CD4-positive, CD25-positive, alpha-beta regulatory T cell (primary cell): ENCODE measurements around the gene DOC2A. TPM values are rescaled to one million over a fixed set of nuclear protein-coding genes. Genes with fewer than 3 reads are reported as not detected.

Source experiments
- ATAC-seq, 2 donors: fragments of 150-1000 bp; cut with Tn5 transposase; one replicate each; pipeline ENCODE4 v1.10.0; 2021; ENCODE audit warnings: low read depth in 2 of 2, moderate number of reproducible peaks in 2 of 2, moderate library complexity in 1 of 2
- DNase-seq, 3 donors: peaks; one replicate each; pipeline versions ENCODE4 v3.0.0 to v3.0.0-alpha.2; 2012 to 2022; ENCODE audit warnings: mixed read lengths in 1 of 3
- H3K27ac ChIP-seq: one replicate; pipeline ENCODE4 v1.7.0; 2013; ENCODE audit warnings: mild to moderate bottlenecking, low read length; ENCODE audit not compliant: insufficient read depth, poor library complexity, severe bottlenecking
- H3K27me3 ChIP-seq: one replicate; pipeline ENCODE4 v1.7.0; 2013; ENCODE audit warnings: low read length; ENCODE audit not compliant: control insufficient read depth, insufficient read depth
- H3K36me3 ChIP-seq: one replicate; pipeline ENCODE4 v1.7.0; 2013; ENCODE audit warnings: mild to moderate bottlenecking, low read length, moderate library complexity; ENCODE audit not compliant: control insufficient read depth, insufficient read depth
- H3K4me1 ChIP-seq: 2 replicates; pipeline ENCODE4 v1.7.0; 2013; ENCODE audit warnings: mild to moderate bottlenecking, low read length; ENCODE audit not compliant: insufficient read depth, control insufficient read depth, poor library complexity, severe bottlenecking
- H3K4me3 ChIP-seq: one replicate; pipeline ENCODE4 v1.7.0; 2013; ENCODE audit warnings: low read depth, mild to moderate bottlenecking, low read length, moderate library complexity
- H3K9me3 ChIP-seq, 2 experiments: 1 replicate in 1 of 2; 2 replicates in 1 of 2; pipeline ENCODE4 v1.7.0; 2013; ENCODE audit warnings: low read length in 2 of 2, mild to moderate bottlenecking in 1 of 2, moderate library complexity in 1 of 2; ENCODE audit not compliant: control insufficient read depth in 2 of 2
- H3K27ac Mint-ChIP-seq, 3 donors: one replicate each; pipeline ENCODE4 v1.8.0; 2020 to 2022; ENCODE audit warnings: mild to moderate bottlenecking in 3 of 3, mixed read lengths in 3 of 3, moderate library complexity in 2 of 3
- H3K27me3 Mint-ChIP-seq: one replicate; pipeline ENCODE4 v1.8.0; 2022; ENCODE audit warnings: mild to moderate bottlenecking, mixed read lengths
- H3K36me3 Mint-ChIP-seq: one replicate; pipeline ENCODE4 v1.8.0; 2020; ENCODE audit warnings: mixed read lengths
- H3K4me1 Mint-ChIP-seq, 4 donors: one replicate each; pipeline ENCODE4 v1.8.0; 2020 to 2022; ENCODE audit warnings: mixed read lengths in 4 of 4, mild to moderate bottlenecking in 1 of 4
- H3K4me3 Mint-ChIP-seq, 4 donors: one replicate each; pipeline ENCODE4 v1.8.0; 2020 to 2022; ENCODE audit warnings: mild to moderate bottlenecking in 4 of 4, mixed read lengths in 4 of 4, moderate library complexity in 3 of 4
- H3K9me3 Mint-ChIP-seq, 7 donors: one replicate each; pipeline ENCODE4 v1.8.0; 2020 to 2022; ENCODE audit warnings: mixed read lengths in 7 of 7, mild to moderate bottlenecking in 3 of 7, moderate library complexity in 2 of 7
- polyA plus RNA-seq, 4 donors: library from polyadenylated mRNA; unstranded; fragments of 300-500 nt; fragmentation: Illumina TruSeq; gene quantifications; one replicate each; pipeline ENCODE4 v1.2.3, GENCODE V29; 2021
- total RNA-seq: library from RNA; stranded (reverse); gene quantifications from one replicate; pipeline ENCODE4 v1.2.3, GENCODE V29; 2022

Gene DOC2A
- total RNA-seq, result not detected
- polyA plus RNA-seq, result not detected

- Histone ChIP-seq H3K4me3 (no peak within 1 kb of the TSS), H3K27me3 (no peaks in the 10 kb centered on the region), H3K4me1 (peaks cover 14% of the 10 kb centered on the region), H3K27ac (no peak within 1 kb of the TSS), H3K36me3 (no peaks in the 10 kb centered on the region), H3K9me3 (no peaks in the 10 kb centered on the region)
- H3K9me3 Mint-ChIP-seq, result peaks cover 0 to 1% (median 0%) of the 10 kb centered on the region in 7 donors
- DNase-seq, result peak in 2 of 3 donors; percentile 26 to 30
- peak; percentile 29 to 35 for ATAC-seq
- H3K27ac Mint-ChIP-seq, result peak within 1 kb of the TSS in 2 of 3 donors; percentile 20 to 36
- no peaks in the 10 kb centered on the region for H3K36me3 Mint-ChIP-seq
- peak within 1 kb of the TSS; percentile 61 to 91 (median 86) for H3K4me3 Mint-ChIP-seq
- peaks cover 0 to 11% (median 4%) of the 10 kb centered on the region in 4 donors for H3K4me1 Mint-ChIP-seq
- H3K27me3 Mint-ChIP-seq, result peaks cover 29% of the 10 kb centered on the region
Measured at GRCh38 chr16:30010844-30011713, at the start of gene DOC2A. Gene DOC2A (minus strand): TSS chr16:30011027. CDS start chr16:30010222, 805 bp downstream.

- no peaks in the 10 kb centered on the region for H3K36me3 Mint-ChIP-seq
Measured at GRCh38 chr16:30060346-30060745, 49.5 kb upstream of the DOC2A start.

DNA sequence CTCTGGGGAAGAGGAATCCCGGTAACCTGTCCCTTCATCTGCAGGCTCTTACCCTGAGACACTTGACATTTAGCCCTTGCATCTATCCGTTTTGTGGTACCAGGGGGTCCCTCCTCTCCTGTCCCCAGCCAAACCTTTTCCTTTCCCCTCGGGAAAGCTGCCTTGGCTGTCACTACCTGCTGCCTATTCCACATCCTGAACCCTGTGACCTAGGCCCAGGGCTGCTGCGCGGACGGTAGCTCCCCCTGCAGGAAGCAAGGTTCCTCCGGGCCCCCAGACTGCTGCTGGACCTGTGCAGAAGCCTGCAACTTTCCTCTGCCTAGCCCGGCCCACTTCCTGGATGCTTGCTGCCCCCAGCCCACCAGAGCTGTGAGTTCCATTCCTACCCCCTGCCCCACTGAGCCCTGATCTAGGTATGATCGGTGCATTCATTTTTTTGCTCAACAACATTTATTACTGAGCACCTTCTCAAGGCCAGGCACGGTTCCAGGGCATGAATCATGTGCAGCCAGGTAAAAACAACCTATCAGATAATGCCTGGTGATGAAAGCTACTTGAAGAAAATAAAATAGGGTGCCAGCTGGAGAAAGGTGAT lies 44.2 kb upstream of the DOC2A start:
- Mint-ChIP-seq H3K36me3 (no peaks in the 10 kb centered on the region), H3K27me3 (no peaks in the 10 kb centered on the region), H3K9me3 (no peaks in the 10 kb centered on the region), H3K4me3 (peak overlapping the region; percentile 44 to 90 (median 74)), H3K27ac (peak overlapping the region in 1 of 3 donors; percentile 91), H3K4me1 (peaks cover 0 to 26% (median 9%) of the 10 kb centered on the region in 4 donors)
- H3K27ac ChIP-seq, result no peak overlapping the region
- H3K4me3 ChIP-seq, result no peak overlapping the region
- no peaks in the 10 kb centered on the region for H3K27me3 ChIP-seq
- H3K4me1 ChIP-seq, result peaks cover 18% of the 10 kb centered on the region
- DNase-seq, result peak in 2 of 3 donors; percentile 35 to 63
- no peaks in the 10 kb centered on the region for H3K9me3 ChIP-seq
- no peaks in the 10 kb centered on the region for H3K36me3 ChIP-seq
- peak; percentile 60 to 66 for ATAC-seq

More at GRCh38 chr16:30060346-30060745, 49.5 kb upstream of the DOC2A start:
- ATAC-seq (no peak), DNase-seq (no peak)
- Histone ChIP-seq H3K4me3 (no peak overlapping the region), H3K36me3 (no peaks in the 10 kb centered on the region), H3K27ac (no peak overlapping the region), H3K4me1 (peaks cover 13% of the 10 kb centered on the region), H3K9me3 (no peaks in the 10 kb centered on the region), H3K27me3 (no peaks in the 10 kb centered on the region)
- H3K9me3 Mint-ChIP-seq, result no peaks in the 10 kb centered on the region
- peak overlapping the region in 1 of 3 donors; percentile 43 for H3K27ac Mint-ChIP-seq
- H3K27me3 Mint-ChIP-seq, result peaks cover 8% of the 10 kb centered on the region
- H3K4me3 Mint-ChIP-seq, result peak overlapping the region in 2 of 4 donors; percentile 58 to 69
- peaks cover 0 to 15% (median 6%) of the 10 kb centered on the region in 4 donors for H3K4me1 Mint-ChIP-seq

GRCh38 chr16:30054451-30054850 lies 43.6 kb upstream of the DOC2A start:
- Mint-ChIP-seq H3K4me3 (peak overlapping the region; percentile 75 to 91 (median 83)), H3K27me3 (no peaks in the 10 kb centered on the region), H3K9me3 (no peaks in the 10 kb centered on the region), H3K27ac (peak overlapping the region in 2 of 3 donors; percentile 31 to 66), H3K36me3 (no peaks in the 10 kb centered on the region), H3K4me1 (peaks cover 0 to 26% (median 9%) of the 10 kb centered on the region in 4 donors)
- H3K4me3 ChIP-seq, result no peak overlapping the region
- H3K27me3 ChIP-seq, result no peaks in the 10 kb centered on the region
- no peak overlapping the region for H3K27ac ChIP-seq
- H3K9me3 ChIP-seq, result no peaks in the 10 kb centered on the region
- H3K36me3 ChIP-seq, result no peaks in the 10 kb centered on the region
- H3K4me1 ChIP-seq, result peaks cover 18% of the 10 kb centered on the region
- ATAC-seq (no peak), DNase-seq (no peak)

DNA sequence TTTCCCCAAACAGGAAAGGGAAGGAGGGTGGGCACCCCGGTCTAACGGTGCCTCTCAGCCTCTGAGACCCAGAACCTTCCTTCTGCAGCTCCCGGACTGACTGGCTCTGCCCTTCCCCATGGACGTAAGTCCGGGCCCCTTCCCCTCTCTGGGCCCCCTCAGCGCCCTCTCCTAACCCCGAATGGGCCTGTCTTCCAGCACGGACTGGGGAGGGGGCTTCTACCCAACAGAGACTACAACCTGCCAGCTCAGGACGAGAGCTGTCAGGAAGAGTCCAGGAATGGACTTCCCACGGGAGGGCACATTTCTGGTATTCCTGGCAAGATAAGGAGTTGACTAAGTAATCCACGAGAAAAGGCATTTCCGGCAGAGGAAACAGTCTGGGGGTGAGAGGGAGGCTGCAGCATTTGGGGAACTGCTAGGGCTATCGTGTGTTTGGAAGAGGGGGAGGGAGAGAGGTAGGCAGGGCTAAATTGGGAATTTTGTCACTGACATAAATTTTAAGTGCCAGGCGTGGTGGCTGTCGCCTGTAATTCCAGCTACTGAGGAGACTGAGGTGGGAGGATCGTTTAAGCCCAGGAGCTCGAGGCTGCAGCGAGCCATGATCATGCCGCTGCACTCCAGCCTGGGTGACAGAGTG lies 42.7 kb upstream of the DOC2A start:
- Histone ChIP-seq H3K27me3 (no peaks in the 10 kb centered on the region), H3K4me1 (peaks cover 18% of the 10 kb centered on the region), H3K4me3 (peak overlapping the region; percentile 32), H3K36me3 (no peaks in the 10 kb centered on the region), H3K9me3 (no peaks in the 10 kb centered on the region), H3K27ac (no peak overlapping the region)
- Mint-ChIP-seq H3K4me3 (peak overlapping the region; percentile 75 to 90 (median 85)), H3K27ac (peak overlapping the region in 1 of 3 donors; percentile 4), H3K4me1 (peaks cover 0 to 26% (median 9%) of the 10 kb centered on the region in 4 donors), H3K27me3 (no peaks in the 10 kb centered on the region), H3K36me3 (no peaks in the 10 kb centered on the region), H3K9me3 (no peaks in the 10 kb centered on the region)
- DNase-seq (no peak), ATAC-seq (no peak)

GRCh38 chr16:30052671-30053372 lies 42.0 kb upstream of the DOC2A start:
- H3K27ac Mint-ChIP-seq, result peak overlapping the region in 2 of 3 donors; percentile 69 to 81
- Histone ChIP-seq H3K27me3 (no peaks in the 10 kb centered on the region), H3K27ac (no peak overlapping the region), H3K4me1 (peaks cover 18% of the 10 kb centered on the region), H3K36me3 (no peaks in the 10 kb centered on the region), H3K9me3 (no peaks in the 10 kb centered on the region), H3K4me3 (peak overlapping the region; percentile 37)
- no peaks in the 10 kb centered on the region for H3K27me3 Mint-ChIP-seq
- H3K36me3 Mint-ChIP-seq, result no peaks in the 10 kb centered on the region
- H3K9me3 Mint-ChIP-seq, result peaks cover 0 to 1% (median 0%) of the 10 kb centered on the region in 7 donors
- peak; percentile 80 to 90 (median 84) for DNase-seq
- ATAC-seq, result peak; percentile 68 to 73
- H3K4me3 Mint-ChIP-seq, result peak overlapping the region; percentile 89 to 93 (median 89)
- H3K4me1 Mint-ChIP-seq, result peaks cover 0 to 26% (median 9%) of the 10 kb centered on the region in 4 donors

- peak overlapping the region in 2 of 3 donors; percentile 11 to 43 for H3K27ac Mint-ChIP-seq
- peaks cover 18% of the 10 kb centered on the region for H3K4me1 ChIP-seq
- H3K27ac ChIP-seq, result no peak overlapping the region
- no peak overlapping the region for H3K4me3 ChIP-seq
- H3K27me3 Mint-ChIP-seq, result no peaks in the 10 kb centered on the region
- peak overlapping the region in 3 of 4 donors; percentile 62 to 78 (median 72) for H3K4me3 Mint-ChIP-seq
- no peaks in the 10 kb centered on the region for H3K36me3 Mint-ChIP-seq
- H3K27me3 ChIP-seq, result no peaks in the 10 kb centered on the region
- no peaks in the 10 kb centered on the region for H3K9me3 ChIP-seq
- peaks cover 0 to 26% (median 9%) of the 10 kb centered on the region in 4 donors for H3K4me1 Mint-ChIP-seq
- DNase-seq, result no peak
- H3K36me3 ChIP-seq, result no peaks in the 10 kb centered on the region
- peaks cover 0 to 1% (median 0%) of the 10 kb centered on the region in 7 donors for H3K9me3 Mint-ChIP-seq
- no peak for ATAC-seq
Measured at GRCh38 chr16:30051518-30051917, 40.7 kb upstream of the DOC2A start.
